OCI-LY7 (cell line): ENCODE measurements around the gene NLRC3. TPM values are rescaled to one million over a fixed set of nuclear protein-coding genes. Genes with fewer than 3 reads are reported as not detected.

Experiments used
- BruUV-seq: library from RNA; stranded (reverse); fragments of 400-500 nt; replicated peaks from 2 replicates; lab custom pipeline; 2021; lab: Mats Ljungman, UMichigan
- CTCF ChIA-PET: fragments of 300-600 bp; sonication (Branson Sonifier 250); formaldehyde crosslinking; loops from one replicate; lab custom pipeline; 2022; ENCODE audit warnings: antibody characterized with exemption; ENCODE audit not compliant: unreplicated experiment; lab: Charles Lee
- POLR2A ChIA-PET: fragments of 300-600 bp; sonication (Branson Sonifier 250); formaldehyde crosslinking; loops from one replicate; lab custom pipeline; 2022; ENCODE audit warnings: antibody characterized with exemption; lab: Charles Lee
- DNase-seq: peaks from one replicate; pipeline ENCODE4 v3.0.0-alpha.2; 2015; ENCODE audit warnings: low spot score
- H2AFZ ChIP-seq: fragments of 200-600 bp; sonication (generic), shearing (Covaris generic); 2 replicates; pipeline ENCODE4 v1.6.1; 2014; ENCODE audit warnings: mild to moderate bottlenecking, antibody characterized with exemption, low read length, moderate library complexity
- H3K27ac ChIP-seq: fragments of 200-600 bp; sonication (generic); 2 replicates; pipeline ENCODE4 v1.5.1; 2014; ENCODE audit warnings: mixed run types, low read depth, mild to moderate bottlenecking, moderate library complexity, low read length, inconsistent platforms; ENCODE audit not compliant: poor library complexity, severe bottlenecking
- H3K36me3 ChIP-seq: fragments of 200-600 bp; sonication (generic); 2 replicates; pipeline ENCODE4 v1.6.1; 2014; ENCODE audit warnings: mild to moderate bottlenecking, antibody characterized with exemption, low read length, moderate library complexity, mixed read lengths; ENCODE audit not compliant: insufficient read depth
- H3K4me1 ChIP-seq: fragments of 200-600 bp; sonication (generic); 2 replicates; pipeline ENCODE4 v1.5.1; 2014; ENCODE audit warnings: mild to moderate bottlenecking, low read length; ENCODE audit not compliant: insufficient read depth, poor library complexity, severe bottlenecking
- H3K4me2 ChIP-seq: fragments of 200-600 bp; sonication (generic); 2 replicates; pipeline ENCODE4 v1.6.1; 2014; ENCODE audit warnings: mild to moderate bottlenecking, low read length
- H3K4me3 ChIP-seq: fragments of 200-600 bp; sonication (generic); 2 replicates; pipeline ENCODE4 v1.5.1; 2014; ENCODE audit warnings: mild to moderate bottlenecking, low read depth, low read length; ENCODE audit not compliant: poor library complexity, severe bottlenecking
- H3K79me2 ChIP-seq: fragments of 200-600 bp; sonication (generic); 2 replicates; pipeline ENCODE4 v1.6.1; 2016; ENCODE audit warnings: low read depth, mild to moderate bottlenecking, low read length, moderate library complexity, mixed read lengths; ENCODE audit not compliant: insufficient read depth
- H3K9me2 ChIP-seq: fragments of 200-600 bp; sonication (generic); 2 replicates; pipeline ENCODE4 v1.6.1; 2016; ENCODE audit warnings: mild to moderate bottlenecking, low read length, mixed read lengths; ENCODE audit not compliant: insufficient read depth
- H3K9me3 ChIP-seq: fragments of 200-600 bp; sonication (generic); 2 replicates; pipeline ENCODE4 v1.6.1; 2014; ENCODE audit warnings: mild to moderate bottlenecking, mixed run types, low read length, mixed read lengths
- H4K20me1 ChIP-seq: fragments of 200-600 bp; sonication (generic); 2 replicates; pipeline ENCODE4 v1.6.1; 2014; ENCODE audit warnings: mild to moderate bottlenecking, antibody characterized with exemption, low read length, moderate library complexity, mixed read lengths; ENCODE audit not compliant: insufficient read depth
- CTCF ChIP-seq: fragments of 200-600 bp; sonication (generic); conservative IDR thresholded peaks from 2 replicates; pipeline ENCODE4 v1.5.1; 2014; ENCODE audit warnings: mild to moderate bottlenecking, antibody characterized with exemption, low read length, moderate library complexity, mixed read lengths
- EZH2phosphoT487 ChIP-seq: fragments of 200-600 bp; sonication (generic); IDR thresholded peaks from 2 replicates; pipeline ENCODE4 v1.6.1; 2018; ENCODE audit warnings: low read depth, borderline replicate concordance, mild to moderate bottlenecking, mixed run types, antibody characterized with exemption, low read length, moderate library complexity, mixed read lengths
- intact Hi-C: fragments of 100-400 bp; cut with micrococcal nuclease; formaldehyde crosslinking; loops from one replicate; pipeline ENCODE4 v1.10.0; 2022; ENCODE audit not compliant: unreplicated experiment
- total RNA-seq, 2 experiments: library from RNA; depleted of rRNA in 1 of 2; stranded (reverse); fragments of >200 nt in 1 of 2; shearing (Covaris generic) in 1 of 2; gene quantifications; 2 replicates each; pipeline ENCODE4 v1.2.3, GENCODE V29; 2014 to 2022

NLRC3 gene
- total RNA-seq, 2 experiments from 2014 or later: 50.6 to 74.0 TPM

GRCh38 chr16:3562914-3563480 lies 14.2 kb downstream of the NLRC3 start:
- H3K9me2 ChIP-seq: no peaks in the 10 kb centered on the region
- no TSS peak for BruUV-seq
- intact Hi-C loops: no loop called here
- no peaks in the 10 kb centered on the region for H4K20me1 ChIP-seq
- no peaks in the 10 kb centered on the region for H3K4me1 ChIP-seq
- no peak overlapping the region for H3K27ac ChIP-seq
- CTCF ChIA-PET: no interaction called here
- DNase-seq: no peak
- H3K36me3 ChIP-seq: peaks cover 95% of the 10 kb centered on the region
- POLR2A ChIA-PET: no interaction called here
- H3K4me3 ChIP-seq: no peak overlapping the region
- TF ChIP-seq EZH2phosphoT487 (no peak), CTCF (no peak)
- no peak overlapping the region for H2AFZ ChIP-seq
- H3K4me2 ChIP-seq: no peak overlapping the region
- peaks cover 2% of the 10 kb centered on the region; the same call in 1 of the 2 replicates for H3K79me2 ChIP-seq
- H3K9me3 ChIP-seq: no peaks in the 10 kb centered on the region

- Histone ChIP-seq H3K4me2 (no peak overlapping the region), H3K4me1 (no peaks in the 10 kb centered on the region), H3K4me3 (no peak overlapping the region), H3K9me3 (no peaks in the 10 kb centered on the region), H3K9me2 (no peaks in the 10 kb centered on the region), H3K36me3 (peaks cover 96% of the 10 kb centered on the region), H3K79me2 (no peaks in the 10 kb centered on the region), H4K20me1 (no peaks in the 10 kb centered on the region), H3K27ac (no peak overlapping the region), H2AFZ (no peak overlapping the region)
- POLR2A ChIA-PET: no interaction called here
- TF ChIP-seq CTCF (no peak), EZH2phosphoT487 (no peak)
- CTCF ChIA-PET: no interaction called here
- no TSS peak for BruUV-seq
- intact Hi-C loops: no loop called here
- DNase-seq: no peak
These were observed 15.6 kb downstream of the NLRC3 start for GRCh38 chr16:3561626-3562025.

- H3K4me2 ChIP-seq: no peak overlapping the region
- no peak overlapping the region for H3K4me3 ChIP-seq
- no peak overlapping the region for H3K27ac ChIP-seq
- ChIA-PET CTCF (no interaction called here), POLR2A (interaction anchor here (0.6 to 0.9 kb wide), 5 partner anchors 11 to 318 kb away, joined by 3 read pairs; no protein-coding TSS in a partner anchor)
- DNase-seq: no peak
- H3K9me2 ChIP-seq: no peaks in the 10 kb centered on the region
- BruUV-seq: no TSS peak
- H3K79me2 ChIP-seq: no peaks in the 10 kb centered on the region
- intact Hi-C loops: no loop called here
- H3K36me3 ChIP-seq: peaks cover 97% of the 10 kb centered on the region
- TF ChIP-seq CTCF: no peak
- TF ChIP-seq EZH2phosphoT487: no peak
- H3K9me3 ChIP-seq: no peaks in the 10 kb centered on the region
- no peaks in the 10 kb centered on the region for H4K20me1 ChIP-seq
- no peaks in the 10 kb centered on the region for H3K4me1 ChIP-seq
- H2AFZ ChIP-seq: no peak overlapping the region
These were observed 22.8 kb downstream of the NLRC3 start for GRCh38 chr16:3554351-3554928.
